ENCODE measurements around the gene GGTLC1.
"Not testable (repeated sequence)": the region's sequence is repeated elsewhere in the genome, so short reads cannot be mapped to it uniquely, and the experiment has no call there.

The GGTLC1 gene

GRCh38 chr20:23988561-23988960 lies at the start of gene GGTLC1:
Gene GGTLC1, minus strand, starts transcription at chr20:23988779. Its CDS starts 2,168 bp downstream, at chr20:23986611.
- DNase-seq = no peak

DNA sequence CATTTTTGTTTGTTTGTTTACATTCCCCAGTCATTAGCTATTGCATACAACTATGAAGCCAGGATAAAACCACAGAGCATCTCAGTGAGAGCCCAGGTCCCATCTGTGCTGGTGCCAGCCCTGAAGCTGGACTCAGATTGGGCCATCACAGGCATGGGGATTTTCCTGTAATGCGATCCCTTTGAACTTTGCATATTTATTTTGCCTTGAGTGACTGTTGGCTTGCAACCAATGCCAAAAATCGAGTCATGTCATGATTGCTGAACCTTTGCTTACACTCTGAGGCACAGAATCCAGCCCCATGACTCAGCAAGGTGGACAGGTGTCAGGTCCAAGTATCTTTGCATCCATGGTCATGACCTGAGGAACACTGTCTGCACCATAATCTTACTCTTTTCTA lies 46.2 kb upstream of the GGTLC1 start:
- DNase-seq = no peak

DNA sequence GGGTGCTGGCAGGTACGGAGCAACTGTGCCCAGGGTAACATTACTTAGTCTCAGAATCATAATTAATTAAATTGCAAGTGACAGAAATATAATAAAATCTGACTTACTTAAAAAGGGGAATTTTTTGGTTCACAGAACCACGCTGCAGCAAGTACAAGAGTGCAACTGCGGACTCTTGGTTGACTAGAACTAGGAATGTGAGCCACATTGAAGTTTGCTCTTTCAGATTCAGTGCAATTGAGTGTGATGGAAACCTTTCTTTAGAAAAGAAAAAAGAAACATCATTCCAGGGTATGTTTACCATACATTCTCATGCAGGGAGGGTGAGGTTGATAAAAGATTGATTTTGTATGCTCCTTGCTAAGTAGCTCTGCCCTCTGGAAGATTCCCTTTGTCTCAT lies 45.0 kb upstream of the GGTLC1 start:
- no peak for DNase-seq

- DNase-seq = peak; percentile 51
These were observed 44.6 kb upstream of the GGTLC1 start for GRCh38 chr20:24033151-24033550.

DNA sequence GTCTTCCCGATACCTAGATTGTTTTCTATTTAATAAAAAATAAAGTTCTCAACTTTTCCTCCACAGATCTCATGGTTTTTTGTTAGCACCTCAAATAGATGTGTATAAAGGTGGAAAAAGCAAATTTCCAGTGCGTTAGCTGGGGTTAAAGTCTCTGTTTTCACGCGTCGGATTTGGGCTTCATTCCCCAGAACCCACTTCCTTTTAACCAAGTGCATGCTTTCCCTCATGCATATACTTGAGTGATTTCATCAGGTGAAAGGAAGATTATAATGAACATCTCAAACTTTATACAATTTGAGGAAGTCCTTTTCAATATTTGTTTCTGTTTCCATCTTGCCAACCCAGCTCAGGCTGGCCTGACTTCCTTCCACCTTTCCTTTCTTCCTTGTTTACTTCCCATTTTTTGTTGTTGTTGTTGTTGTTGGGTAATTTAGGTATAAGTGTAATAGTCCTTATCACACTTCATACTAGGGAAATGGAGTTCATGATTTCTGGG lies 43.9 kb upstream of the GGTLC1 start:
- peak; percentile 38 for DNase-seq

DNA sequence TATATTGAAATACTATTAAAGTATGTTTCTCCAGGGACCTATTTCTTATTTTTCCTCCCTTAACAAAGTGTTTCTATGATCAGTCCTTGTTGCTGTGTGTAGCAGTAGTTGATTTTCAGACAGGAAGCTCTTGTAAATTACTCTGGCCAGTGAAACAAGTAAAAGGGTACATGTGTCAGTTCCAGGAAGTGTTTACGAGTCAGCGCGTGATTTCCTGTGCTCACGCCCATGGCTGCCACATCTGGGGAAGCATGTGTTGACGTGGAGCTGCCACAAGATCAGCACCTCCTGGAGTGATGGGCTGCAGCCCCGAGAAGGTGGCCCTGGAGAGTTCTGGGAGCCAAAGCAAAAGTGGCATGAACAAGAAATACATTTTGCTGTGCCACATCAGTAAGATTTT lies 38.6 kb upstream of the GGTLC1 start:
- DNase-seq = peak; percentile 93

DNA sequence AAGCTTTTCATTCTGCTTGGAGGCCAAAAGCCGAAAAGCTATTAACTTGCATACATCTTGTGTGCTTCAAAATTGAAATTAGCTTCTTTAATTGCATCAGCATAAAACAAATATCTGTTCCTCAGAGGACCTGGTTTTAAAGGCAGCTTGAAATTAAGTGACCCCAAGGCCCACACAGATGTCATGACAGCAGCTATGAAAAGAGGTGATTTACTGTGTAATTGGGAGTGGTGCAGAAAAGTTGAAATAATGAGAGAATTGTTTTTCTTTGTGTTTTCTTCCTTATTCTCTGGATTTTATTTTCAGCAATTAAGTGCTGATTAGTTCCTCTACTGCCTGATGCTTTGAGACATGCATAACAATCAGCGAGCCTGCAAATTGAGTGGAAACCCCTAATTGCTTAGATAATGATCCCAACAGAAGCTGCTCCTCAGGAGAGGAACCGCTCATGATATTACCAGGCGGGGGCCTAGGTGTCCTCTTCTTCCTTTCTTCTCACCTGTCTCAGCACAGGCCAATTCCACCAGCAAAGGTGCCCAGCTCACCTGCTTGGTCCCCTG lies 34.1 kb upstream of the GGTLC1 start:
- no peak for DNase-seq

- no peak for DNase-seq
These were observed 30.2 kb upstream of the GGTLC1 start for GRCh38 chr20:24018796-24019195.

- no peak for DNase-seq
These were observed 28.8 kb upstream of the GGTLC1 start for GRCh38 chr20:24017458-24017755.

- no peak for DNase-seq
These were observed 28.3 kb upstream of the GGTLC1 start for GRCh38 chr20:24016607-24017457.

DNA sequence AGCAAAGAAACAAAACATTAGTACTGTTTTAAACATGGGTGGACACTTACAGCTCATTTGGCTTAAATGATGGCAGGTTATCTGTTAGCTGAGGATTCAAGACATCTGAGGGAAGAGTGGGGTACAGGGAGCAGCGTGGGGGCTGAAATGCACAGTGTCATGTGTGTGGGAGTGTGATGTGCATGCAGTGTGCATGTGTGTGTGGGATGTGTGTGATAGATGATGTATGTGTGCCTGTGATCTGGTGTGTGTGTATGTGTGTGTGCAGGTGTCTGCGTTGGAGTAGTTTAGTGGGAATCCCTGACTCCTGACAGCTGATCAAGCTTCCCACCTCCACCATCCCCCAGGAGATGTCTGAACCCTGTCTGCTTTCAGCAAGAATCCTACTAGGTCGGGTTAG lies 25.4 kb upstream of the GGTLC1 start:
- DNase-seq = no peak

GRCh38 chr20:24011282-24011681 lies 22.7 kb upstream of the GGTLC1 start:
- DNase-seq = no peak

- no peak for DNase-seq
These were observed 19.2 kb upstream of the GGTLC1 start for GRCh38 chr20:24007758-24008157.

DNA sequence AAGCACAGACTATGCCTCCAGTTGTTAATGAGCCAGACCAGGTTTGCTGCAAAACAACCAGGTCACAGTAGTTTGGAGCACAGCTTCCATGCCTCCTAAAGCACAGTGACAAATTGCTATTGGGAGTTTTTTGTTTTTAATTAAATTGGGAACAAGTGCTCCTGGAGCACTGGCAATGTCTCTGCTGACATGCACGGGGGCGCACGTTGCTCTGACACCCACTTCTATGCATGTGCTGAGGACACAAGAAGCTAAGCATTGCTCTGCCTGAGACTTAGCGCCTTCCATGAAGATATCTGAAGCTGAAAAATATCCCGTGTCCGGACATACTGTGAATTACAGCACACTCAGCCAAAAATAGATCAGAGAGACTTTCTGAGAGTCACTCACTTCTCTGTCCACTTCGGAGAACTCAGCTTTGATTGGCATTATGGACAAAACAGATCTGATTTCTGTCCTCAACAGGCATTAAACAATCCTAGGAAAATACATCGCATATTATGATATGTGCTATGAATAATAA lies 18.6 kb upstream of the GGTLC1 start:
- no peak for DNase-seq

- no peak for DNase-seq
These were observed 18.0 kb upstream of the GGTLC1 start for GRCh38 chr20:24006626-24007025.

DNA sequence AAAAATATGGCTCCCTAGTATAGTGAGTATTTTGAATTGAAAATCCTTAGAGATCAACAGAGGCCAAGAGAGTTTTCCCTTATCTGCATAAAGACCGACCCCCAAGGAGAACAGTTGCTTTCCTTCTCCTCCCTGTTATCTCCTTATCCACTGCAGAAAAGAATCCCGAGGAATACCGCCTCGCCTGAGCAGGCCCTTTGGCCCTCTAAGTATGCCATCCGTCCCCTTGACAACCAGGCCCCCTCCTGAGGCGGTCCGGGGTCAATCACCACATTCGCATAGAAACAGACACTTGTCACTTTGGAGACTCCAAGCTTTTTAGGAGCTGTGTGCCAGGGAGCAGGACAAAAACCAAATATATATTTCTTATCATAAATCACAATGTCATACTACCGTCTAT lies 15.9 kb upstream of the GGTLC1 start:
- no peak for DNase-seq

DNA sequence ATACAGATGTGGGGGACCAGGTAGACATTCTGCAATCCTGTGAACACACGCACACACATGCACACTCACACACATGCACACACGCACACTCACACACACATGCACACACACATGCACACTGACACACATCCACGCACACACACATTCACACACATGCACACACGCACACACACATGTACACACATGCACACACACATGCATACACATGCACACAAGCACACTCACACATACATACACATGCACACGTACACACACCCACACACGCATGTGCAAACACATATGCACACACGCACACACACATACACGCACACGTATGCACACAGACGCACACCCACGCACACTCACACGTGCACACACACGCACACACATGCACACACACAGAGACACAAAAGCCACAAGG lies 14.3 kb upstream of the GGTLC1 start:
- DNase-seq = no peak

DNA sequence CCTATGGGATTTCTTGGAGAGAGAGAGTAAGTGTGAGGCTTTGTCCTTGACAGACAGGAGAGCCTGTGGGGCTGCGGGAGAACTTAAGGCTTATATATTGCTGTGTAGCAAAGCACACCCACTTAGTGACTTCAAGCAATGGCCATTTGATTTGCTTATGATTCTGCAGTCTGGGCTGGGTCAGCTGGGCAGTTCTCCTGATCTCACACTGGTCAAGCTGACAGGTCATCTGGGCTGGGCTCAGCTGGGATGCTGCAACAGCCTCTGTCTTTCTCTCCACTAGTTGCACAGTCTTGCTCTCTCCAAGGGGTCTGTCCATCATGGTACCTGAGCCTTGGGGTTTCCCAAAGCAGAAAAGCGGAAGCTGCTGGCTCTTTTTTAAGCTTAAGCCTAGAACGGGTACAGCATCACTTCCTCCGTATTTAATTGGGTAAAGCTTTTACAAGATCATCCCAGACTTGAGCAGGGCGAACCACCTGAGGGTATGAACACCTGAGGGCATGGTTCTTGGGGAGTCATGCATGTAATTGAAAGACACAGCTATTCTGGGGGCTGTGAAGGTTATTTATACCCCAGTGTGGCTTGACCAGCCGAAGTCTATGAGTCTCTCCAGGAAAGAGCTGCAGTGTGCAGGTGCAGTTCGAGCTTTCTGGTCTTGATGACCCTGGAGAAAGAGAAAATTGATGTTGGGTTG lies 13.3 kb upstream of the GGTLC1 start:
- DNase-seq = no peak

DNA sequence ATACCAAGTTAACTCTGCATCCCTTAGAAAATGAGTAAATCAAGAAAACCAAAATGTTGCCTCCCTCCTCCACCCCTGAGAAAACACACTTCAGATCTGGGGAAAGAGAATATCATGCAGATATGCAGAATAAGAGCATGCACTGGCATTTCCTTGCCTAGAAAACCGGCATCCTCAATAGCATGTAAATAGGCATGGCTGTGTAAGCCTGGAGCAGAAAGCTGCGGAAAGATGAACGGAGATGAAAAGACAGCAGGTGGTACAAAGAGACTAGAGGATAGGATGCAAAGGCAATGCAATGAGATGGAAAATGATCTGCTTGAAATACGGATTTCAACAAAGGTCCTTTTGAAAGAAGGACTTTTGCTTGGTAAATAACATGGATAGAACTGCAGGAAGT lies 10.3 kb upstream of the GGTLC1 start:
- DNase-seq = no peak

DNA sequence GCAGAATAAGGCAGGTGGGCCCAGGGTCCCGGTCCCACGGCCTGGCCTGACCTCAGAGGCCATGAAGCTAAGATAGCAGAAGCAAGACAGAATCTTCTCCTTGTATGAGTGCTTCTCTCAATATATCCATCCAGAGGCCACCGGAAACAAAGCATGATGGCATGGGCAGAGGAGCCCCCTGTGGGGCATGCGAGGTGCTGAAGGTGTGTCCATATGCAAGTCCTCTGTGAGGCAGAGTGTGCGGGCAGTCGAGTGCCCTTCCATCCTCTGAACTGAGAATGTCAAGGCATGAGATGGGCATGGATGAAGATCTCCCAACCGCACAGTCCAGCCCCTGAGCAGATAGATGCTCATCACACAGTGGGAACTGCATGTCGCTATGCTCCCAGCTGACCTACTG lies 9.8 kb upstream of the GGTLC1 start:
- no peak for DNase-seq

DNA sequence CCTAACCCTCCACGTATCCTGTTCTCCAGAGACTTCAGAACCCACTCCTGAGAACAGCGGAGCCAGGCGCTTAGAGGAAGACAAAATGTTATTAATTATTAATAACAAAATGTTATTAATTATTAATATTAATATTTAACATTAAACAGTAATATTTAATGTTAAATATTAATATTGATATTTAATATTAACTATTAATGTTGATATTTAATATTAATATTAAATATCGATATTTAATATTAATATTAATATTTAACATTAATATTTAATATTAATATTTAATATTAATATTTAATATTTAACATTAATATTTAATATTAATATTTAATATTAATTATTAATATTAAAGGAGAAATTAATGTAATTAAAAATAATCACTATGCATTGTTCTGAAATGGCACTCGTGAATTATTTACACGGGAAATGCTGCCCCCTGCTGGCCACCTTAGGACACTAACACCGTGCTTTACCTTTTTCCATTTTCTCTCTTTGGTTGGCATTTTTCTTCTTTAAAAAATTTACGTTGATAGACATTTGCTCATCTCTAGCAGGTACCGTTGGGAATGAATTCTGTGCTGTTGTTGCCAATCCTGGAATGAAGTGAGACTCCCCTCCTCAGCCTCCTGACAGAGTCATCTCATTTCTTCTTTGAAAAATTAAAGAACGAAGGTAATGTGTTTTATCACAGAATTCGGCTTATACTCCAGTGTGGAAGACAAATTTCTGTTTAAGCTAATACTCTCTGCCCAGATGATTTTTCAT lies 7.5 kb upstream of the GGTLC1 start:
- DNase-seq = peak; percentile 59

DNA sequence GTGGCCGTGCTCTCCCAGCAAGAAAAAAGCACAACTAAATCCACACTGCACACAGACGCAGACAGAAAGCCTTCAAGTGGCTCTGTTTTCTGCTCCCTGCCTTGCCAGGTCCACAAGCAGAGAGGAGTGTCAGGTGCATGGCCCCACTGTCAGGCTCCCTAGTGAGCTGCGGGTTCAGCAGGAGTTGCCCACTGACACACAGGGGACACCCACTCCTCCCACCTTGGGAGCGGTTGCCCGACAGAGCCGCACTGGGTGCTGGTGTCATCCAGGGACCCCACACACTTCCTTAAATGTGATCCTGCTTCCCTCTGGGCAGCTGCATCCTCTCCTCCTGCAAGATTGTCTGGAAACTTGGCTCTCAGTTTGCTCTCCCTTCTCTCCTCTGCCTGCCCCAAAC lies 6.7 kb upstream of the GGTLC1 start:
- not testable (repeated sequence) for DNase-seq

DNA sequence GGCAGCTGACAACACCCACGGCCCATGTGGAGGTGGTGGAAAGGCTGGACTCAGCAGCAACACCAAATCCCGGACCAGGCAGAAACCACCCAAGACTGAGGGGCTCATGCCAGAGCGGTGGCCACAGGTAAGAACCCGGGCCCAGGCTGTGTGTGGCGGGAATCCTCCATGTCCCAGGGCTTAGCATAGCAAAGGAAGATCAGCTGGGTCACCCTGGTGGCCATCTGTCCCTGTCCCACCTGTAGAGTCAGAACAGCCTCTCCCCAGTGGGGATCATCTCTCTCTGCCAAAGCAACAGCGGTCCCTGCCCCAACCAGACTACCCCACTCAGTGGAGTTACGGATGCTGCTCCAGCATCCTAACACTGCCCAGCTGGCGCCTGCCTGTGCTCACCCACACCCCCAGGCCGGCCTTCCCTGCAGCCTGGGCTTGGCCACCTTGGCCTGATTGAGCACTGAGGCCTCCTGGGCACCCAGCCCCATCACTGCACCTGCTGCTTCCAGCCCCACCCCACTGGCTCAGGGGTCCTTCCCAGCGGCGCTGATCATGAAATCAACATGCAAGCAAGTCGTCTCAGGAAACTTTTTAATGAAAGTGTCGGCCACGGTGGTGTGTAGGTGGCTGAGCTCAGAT lies 5.5 kb upstream of the GGTLC1 start:
- DNase-seq = not testable (repeated sequence)

All from CD4-positive, alpha-beta T cell treated with Interleukin-21 for 1 hour (primary cell).